PC-9 (cell line): ENCODE data around the gene SLC25A30.

ENCODE experiments used
- CTCF ChIP-seq: fragments of 200-600 bp; sonication (generic); conservative IDR thresholded peaks from 2 replicates; pipeline ENCODE4 v1.6.1; 2017; ENCODE audit warnings: mixed run types, antibody characterized with exemption, mild to moderate bottlenecking, moderate library complexity
- EZH2 ChIP-seq: fragments of 200-600 bp; sonication (generic); IDR thresholded peaks from 2 replicates; pipeline ENCODE4 v1.8.0; 2017; ENCODE audit warnings: antibody characterized with exemption, low read depth

- TF ChIP-seq EZH2 (no peak), CTCF (no peak)
Measured at GRCh38 chr13:45447050-45447661, 29.0 kb upstream of the SLC25A30 start.
